Stimulated activated CD4-positive, alpha-beta T cell treated with anti-CD3 and anti-CD28 coated beads, Interleukin-12 subunit alpha, Interleukin-12 subunit beta, amount 100 ng/mL, for 48 hours (primary cell): ENCODE results near the gene TRIM29.

Experiments used
- DNase-seq, 3 donors: peaks; one replicate each; pipeline ENCODE4 v3.0.0-alpha.2; 2020; ENCODE audit warnings: low read depth in 2 of 3, low spot score in 1 of 3

Gene TRIM29

GRCh38 chr11:120124355-120124754 lies 13.6 kb downstream of the TRIM29 start:
- no peak for DNase-seq

DNA sequence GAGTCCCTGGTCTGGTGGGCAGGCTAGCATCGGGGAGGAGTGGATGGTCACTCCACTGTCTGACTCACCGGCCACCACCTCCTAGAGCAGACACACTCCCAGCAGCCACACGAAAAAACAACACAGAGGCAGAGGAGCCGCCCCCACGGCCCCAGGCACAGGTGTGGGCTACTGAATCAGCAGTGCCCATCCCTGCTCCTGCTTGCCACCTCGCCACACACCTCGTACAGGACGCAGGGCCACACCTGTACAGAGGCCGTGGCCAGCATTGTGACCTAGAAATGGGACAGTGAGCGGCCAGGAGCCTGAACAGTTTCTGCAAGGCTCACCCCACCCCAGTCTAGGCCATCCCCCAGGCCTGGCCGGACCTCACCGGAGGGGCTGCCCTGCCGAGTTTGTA lies 14.0 kb downstream of the TRIM29 start:
- no peak for DNase-seq

DNA sequence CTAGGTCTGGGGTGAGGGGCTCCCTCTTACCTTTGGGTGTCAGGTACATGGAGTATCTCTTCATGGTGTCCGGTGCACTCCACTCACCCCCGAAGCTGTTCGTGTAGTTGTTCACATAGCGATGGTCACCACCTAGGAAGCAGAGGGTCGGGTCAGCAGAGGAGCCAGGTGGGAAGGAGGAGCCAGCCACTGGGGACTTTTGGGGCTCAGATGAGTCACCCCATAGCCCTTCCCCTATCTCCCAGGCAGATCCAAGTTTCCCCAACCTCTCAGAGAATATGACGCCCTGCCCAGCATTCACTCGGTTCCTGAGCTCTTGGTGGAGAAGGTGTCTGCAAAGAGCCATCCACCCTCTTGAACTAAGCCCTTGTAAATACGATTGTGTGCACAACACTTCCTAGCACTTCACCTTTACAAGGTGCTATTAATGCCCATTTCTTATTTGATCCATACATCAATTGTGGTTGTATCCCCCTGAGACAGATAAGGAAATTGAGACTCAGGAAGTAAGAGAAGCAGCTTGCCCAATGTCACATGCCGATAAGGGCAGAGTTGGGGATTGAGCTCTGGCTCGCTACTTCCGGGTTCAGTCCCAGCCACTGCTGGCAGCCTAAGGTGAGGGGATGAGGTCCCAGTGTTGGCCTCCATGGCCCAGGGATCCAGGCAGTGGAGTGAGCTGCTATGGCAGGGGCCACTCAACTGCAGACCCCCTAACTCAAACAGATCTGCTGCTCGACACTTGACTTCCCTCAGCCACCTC lies 14.8 kb downstream of the TRIM29 start:
- DNase-seq: no peak

DNA sequence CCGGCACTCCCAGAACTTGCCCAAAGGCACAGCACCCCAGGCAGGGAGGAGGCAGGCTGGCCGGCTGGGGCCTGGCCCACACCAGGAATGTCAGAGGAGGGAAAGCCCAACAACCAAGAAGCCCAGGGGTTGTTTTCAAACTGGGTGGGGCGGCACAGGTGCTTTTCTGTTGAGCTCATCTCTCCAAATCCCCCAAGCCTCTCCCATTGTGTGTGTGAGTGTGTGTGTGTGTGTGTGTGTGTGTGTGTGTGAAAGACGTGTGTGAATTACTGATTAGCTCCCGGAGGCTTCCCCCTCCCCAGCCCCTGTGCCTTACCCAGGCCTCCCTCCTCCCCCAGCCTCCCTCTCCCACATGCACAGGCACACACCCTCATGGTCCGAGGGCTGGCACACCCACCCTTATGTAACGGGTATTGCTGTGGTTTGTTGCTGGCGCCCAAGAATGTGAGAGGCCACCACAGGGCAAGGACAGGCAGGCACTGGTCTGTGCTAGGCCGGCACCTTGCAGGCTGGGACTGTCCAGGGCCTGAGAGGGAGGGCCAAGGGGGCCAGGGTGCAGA lies 15.9 kb downstream of the TRIM29 start:
- no peak for DNase-seq

DNA sequence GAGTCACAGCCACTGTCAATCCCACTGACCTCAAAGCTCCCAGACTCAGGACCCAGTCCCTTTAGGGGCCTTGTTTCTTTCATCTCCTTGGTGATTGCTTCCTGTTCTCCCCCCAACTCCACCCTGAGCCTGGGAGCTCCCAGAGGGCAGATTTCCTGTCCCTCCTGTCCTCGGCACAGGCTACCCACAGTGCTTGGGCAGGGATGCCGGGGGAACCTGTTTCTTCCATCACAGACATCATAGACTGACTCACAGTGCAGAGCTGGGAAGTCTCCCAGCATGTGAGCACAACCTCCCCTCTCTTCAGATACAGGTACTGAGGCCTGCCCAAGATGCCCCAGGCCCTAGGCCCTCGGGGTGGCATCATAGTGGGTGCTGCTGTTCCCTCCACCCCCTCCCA lies 16.6 kb downstream of the TRIM29 start:
- DNase-seq: no peak

DNA sequence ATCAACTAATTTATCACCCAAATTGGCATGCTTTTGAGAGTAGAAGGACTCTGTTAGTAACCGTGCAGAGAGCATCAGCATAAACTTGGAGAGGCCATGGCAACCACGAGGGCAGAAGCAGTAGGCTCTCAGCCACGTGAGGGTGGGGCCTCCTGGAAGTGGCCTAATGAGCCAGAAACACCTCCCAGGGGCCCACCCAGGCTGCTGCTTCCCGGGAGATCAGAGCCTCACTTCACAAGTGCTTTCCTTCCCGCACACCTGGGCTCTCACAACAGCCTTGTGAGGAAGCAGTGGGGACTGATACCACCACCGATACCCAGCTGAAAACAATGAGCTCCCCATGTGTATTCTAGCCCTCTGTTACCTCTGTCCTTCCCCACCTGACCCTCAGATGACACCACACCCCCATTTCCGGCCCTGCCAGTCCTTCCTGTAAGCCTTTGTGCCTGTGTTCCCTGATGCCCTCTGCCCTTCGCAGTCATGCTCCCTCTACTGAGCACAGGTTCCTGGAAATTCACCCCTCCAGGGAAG lies 17.0 kb downstream of the TRIM29 start:
- no peak for DNase-seq

GRCh38 chr11:120119121-120119520 lies 18.8 kb downstream of the TRIM29 start:
- DNase-seq: no peak

DNA sequence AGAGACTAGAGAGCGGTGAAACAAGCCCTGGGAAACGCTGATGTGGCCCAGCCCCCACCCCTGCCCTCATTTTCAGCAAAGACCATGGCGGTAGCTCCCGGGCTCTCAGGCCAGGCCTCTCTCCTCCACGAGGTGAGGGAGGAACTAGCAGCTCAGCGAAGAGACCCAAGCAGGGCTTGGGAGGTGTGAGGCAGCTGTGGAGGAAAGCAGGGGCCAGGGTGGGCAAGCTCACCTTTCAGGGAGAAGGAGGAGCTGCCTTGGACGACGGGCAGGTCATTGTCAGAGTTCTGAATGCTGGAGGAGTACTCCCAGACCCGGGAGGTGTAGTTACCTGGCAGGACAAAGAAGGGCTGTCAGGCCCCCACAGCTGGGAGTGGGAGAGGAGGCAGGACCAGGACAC lies 19.9 kb downstream of the TRIM29 start:
- no peak for DNase-seq

DNA sequence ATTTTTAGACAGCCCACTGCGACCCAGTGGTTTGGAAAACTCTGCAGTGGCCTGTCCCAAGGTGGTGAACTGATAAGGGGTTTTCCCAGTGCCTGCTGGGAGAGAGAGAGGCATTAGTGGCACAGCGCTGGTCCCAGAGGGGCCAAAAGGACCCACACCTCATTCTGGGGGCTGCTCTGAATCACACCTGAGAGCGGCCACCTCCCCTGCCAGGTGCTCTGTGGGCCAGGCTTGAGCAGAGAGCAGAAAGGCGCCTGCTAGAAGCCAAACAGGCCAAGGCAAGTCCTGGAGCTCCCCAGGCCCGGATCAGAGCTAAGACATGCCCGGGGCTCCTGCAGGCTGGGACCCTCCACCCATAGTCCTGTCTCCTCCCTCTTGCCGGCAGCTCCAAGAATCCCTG lies 20.9 kb downstream of the TRIM29 start:
- no peak for DNase-seq

GRCh38 chr11:120115272-120116000 lies 22.5 kb downstream of the TRIM29 start:
- no peak for DNase-seq

GRCh38 chr11:120112174-120112796 lies 25.6 kb downstream of the TRIM29 start:
- no peak for DNase-seq

DNA sequence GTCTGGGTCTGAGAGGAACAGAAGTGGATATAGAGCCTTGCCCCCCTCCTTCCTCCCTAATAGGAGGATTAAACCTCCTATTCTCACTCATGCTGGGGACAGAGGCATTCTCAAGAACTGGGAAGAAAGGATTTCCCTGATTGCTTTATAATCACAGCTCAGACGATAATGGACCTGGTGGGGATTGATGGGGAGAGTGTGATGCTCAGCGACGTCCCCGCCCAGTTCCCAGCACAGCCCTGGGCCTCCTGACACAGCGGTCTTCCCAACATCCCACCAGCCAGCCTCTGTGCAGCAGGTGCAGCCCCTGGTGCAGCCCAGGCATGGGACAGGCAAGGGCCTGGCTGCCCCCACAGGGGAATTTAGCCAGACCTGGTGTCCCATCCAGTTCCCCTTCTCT lies 28.4 kb downstream of the TRIM29 start:
- DNase-seq: no peak

GRCh38 chr11:120108785-120109168 lies 29.1 kb downstream of the TRIM29 start:
- DNase-seq: no peak

DNA sequence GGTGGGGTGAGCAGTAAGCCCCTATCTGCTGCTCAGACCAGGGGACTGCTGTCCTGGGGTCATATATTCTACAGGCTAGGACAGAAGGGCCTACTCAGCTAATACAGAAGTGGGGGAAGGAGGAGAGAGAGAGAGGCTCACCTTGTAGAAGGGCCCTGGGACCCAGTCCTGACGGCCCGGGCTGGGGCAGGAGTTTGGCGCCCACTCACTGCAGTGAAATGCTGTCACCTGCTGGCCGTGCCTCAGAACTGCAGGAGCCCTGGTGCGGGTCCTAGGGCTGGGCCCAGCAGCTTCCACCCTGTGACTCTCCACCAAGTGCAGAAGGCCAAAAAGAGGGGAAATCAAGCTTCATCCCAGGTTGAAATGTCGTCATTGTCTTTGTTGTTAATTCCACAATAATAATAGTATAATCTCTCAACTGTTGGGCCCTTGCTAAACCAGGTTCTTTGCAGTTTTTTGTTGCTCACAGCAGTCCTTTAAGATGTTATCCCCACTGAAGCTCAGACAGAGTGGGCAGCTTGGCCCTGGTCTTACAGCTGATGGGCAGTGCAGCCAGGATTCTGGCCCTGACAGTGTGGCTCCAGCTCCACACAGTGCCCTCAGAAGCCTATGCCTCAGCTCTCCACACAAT lies 29.6 kb downstream of the TRIM29 start:
- DNase-seq: peak; percentile 39 to 65 (median 43)

GRCh38 chr11:120107692-120108091 lies 30.2 kb downstream of the TRIM29 start:
- no peak for DNase-seq

- DNase-seq: no peak
Observed at GRCh38 chr11:120106354-120107150, 31.4 kb downstream of the TRIM29 start.

- DNase-seq: no peak
Observed at GRCh38 chr11:120105576-120105975, 32.3 kb downstream of the TRIM29 start.

GRCh38 chr11:120104041-120104565 lies 33.8 kb downstream of the TRIM29 start:
- no peak for DNase-seq

- no peak for DNase-seq
Observed at GRCh38 chr11:120102864-120103122, 35.1 kb downstream of the TRIM29 start.

GRCh38 chr11:120102050-120102863 lies 35.7 kb downstream of the TRIM29 start:
- no peak for DNase-seq
